Tibial nerve (tissue), 4 donors: ENCODE measurements around the gene RBM33. TPM values are rescaled to one million over a fixed set of nuclear protein-coding genes. Genes with fewer than 3 reads are reported as not detected.

Experiments used
- DNase-seq, 2 donors: peaks; one replicate each; pipeline ENCODE4 v3.0.0-alpha.2; 2019; ENCODE audit warnings: low spot score in 2 of 2
- H3K27ac ChIP-seq, 4 donors: fragments of 200-600 bp; sonication (generic) in 3 of 4; one replicate each; pipeline ENCODE4 v1.5.1; 2017 to 2019; ENCODE audit warnings: mild to moderate bottlenecking in 1 of 4
- H3K27me3 ChIP-seq, 2 donors: fragments of 200-600 bp; sonication (generic) in 1 of 2; one replicate each; pipeline versions ENCODE4 v1.5.1 to v1.6.0; 2017 to 2019
- H3K36me3 ChIP-seq, 3 donors: fragments of 200-600 bp; sonication (generic); one replicate each; pipeline ENCODE4 v1.5.1; 2018 to 2019
- H3K4me1 ChIP-seq, 4 donors: fragments of 200-600 bp; sonication (generic) in 3 of 4; one replicate each; pipeline ENCODE4 v1.5.1; 2017 to 2019
- H3K4me3 ChIP-seq, 4 donors: fragments of 200-600 bp; sonication (generic) in 3 of 4; one replicate each; pipeline ENCODE4 v1.5.1; 2017 to 2019; ENCODE audit warnings: mild to moderate bottlenecking in 1 of 4, moderate library complexity in 1 of 4
- H3K9me3 ChIP-seq, 4 donors: fragments of 200-600 bp; sonication (generic) in 3 of 4; one replicate each; pipeline ENCODE4 v1.5.1; 2017 to 2019
- EP300 ChIP-seq, 2 donors: sonication (generic); formaldehyde crosslinking; IDR thresholded peaks; one replicate each; pipeline ENCODE4 v1.6.1; 2017; ENCODE audit warnings: antibody characterized with exemption in 2 of 2, mild to moderate bottlenecking in 1 of 2
- POLR2A ChIP-seq, 2 donors: fragments of 450-650 bp; IDR thresholded peaks; one replicate each; pipeline ENCODE4 v1.6.1; 2017; ENCODE audit warnings: antibody characterized with exemption in 2 of 2, mild to moderate bottlenecking in 2 of 2, moderate library complexity in 2 of 2
- WGBS, 2 donors: methylation state at CpG; one replicate each; pipeline ENCODE4 v1.1.5; 2018; 5-methylcytosine and 5-hydroxymethylcytosine counted together
- total RNA-seq, 4 donors: library from RNA; depleted of rRNA; stranded (reverse); fragments of >200 nt; gene quantifications; one replicate each; pipeline ENCODE4 v1.1.0, GENCODE V29; 2016
- TF ChIP-seq, protein P1 (sequence below), 5 experiments: fragments of 200-600 bp in 3 of 5; fragments of 450-650 bp in 2 of 5; sonication (generic) in 3 of 5; IDR thresholded peaks; one replicate each; pipeline ENCODE4 v1.5.1; 2016 to 2019; ENCODE audit warnings: antibody characterized with exemption in 5 of 5, mild to moderate bottlenecking in 3 of 5, moderate library complexity in 2 of 5

Gene RBM33
- total RNA-seq, 4 donors from 2014 or later, result 85.0 to 92.4 (median 88.3) TPM

DNA sequence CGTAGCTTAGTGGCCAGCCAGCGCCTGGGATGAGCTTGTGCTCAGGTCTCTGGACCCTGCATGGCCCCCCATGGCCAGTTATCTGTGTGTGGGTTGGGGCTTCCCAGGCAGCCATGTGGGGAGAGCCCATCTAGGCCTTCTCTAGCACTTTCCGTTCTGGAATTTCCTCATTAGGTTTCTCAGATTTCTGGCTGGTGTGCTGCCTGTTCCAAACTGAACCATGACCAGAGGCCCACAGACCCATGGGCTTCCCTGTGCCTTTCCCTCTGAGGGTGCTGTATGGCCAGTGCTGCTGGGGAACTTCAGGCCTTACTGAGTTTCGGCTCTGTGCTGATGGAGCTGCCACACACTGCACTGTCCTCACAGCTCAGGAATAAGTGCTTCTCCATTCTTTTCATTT lies 117.6 kb downstream of the RBM33 start:
- no peaks in the 10 kb centered on the region for H3K27me3 ChIP-seq
- TF ChIP-seq, protein P1, sequence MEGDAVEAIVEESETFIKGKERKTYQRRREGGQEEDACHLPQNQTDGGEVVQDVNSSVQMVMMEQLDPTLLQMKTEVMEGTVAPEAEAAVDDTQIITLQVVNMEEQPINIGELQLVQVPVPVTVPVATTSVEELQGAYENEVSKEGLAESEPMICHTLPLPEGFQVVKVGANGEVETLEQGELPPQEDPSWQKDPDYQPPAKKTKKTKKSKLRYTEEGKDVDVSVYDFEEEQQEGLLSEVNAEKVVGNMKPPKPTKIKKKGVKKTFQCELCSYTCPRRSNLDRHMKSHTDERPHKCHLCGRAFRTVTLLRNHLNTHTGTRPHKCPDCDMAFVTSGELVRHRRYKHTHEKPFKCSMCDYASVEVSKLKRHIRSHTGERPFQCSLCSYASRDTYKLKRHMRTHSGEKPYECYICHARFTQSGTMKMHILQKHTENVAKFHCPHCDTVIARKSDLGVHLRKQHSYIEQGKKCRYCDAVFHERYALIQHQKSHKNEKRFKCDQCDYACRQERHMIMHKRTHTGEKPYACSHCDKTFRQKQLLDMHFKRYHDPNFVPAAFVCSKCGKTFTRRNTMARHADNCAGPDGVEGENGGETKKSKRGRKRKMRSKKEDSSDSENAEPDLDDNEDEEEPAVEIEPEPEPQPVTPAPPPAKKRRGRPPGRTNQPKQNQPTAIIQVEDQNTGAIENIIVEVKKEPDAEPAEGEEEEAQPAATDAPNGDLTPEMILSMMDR (IDR thresholded peaks at IDR 0.05), result no peak
- peak overlapping the region in 1 of 4 donors; percentile 14 for H3K27ac ChIP-seq

DNA sequence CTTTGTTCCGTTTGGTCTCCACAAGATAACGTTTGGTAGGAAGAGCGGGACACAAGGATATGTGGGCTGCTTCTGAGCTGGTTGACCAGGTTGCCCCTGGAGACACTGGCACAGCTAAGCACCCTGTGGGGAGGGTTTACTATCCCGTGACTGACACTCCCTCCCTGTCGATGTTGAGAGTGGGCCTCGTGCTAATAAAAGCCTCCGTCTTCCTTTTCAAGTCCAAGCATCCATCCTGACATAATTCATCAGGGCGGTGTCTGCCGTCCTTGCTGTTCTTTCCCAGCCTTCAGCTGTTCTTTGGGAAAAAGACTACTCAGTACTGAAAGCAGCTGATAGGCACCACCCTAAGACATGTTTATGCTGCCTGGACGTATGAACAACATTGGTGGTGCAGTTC lies 118.2 kb downstream of the RBM33 start:
- 71 to 81% methylated on average over 10 of the region's 10 CpGs for WGBS, 2 donors
- DNase-seq, result no peak
- H3K4me3 ChIP-seq, result no peak overlapping the region
- H3K9me3 ChIP-seq, result no peaks in the 10 kb centered on the region
- no peak overlapping the region for H3K27ac ChIP-seq
- TF ChIP-seq EP300 (IDR thresholded peaks at IDR 0.05) (no peak), POLR2A (IDR thresholded peaks at IDR 0.05) (no peak)
- TF ChIP-seq, protein P1 (IDR thresholded peaks at IDR 0.05), result no peak
- H3K4me1 ChIP-seq, result peaks cover 0 to 48% (median 6%) of the 10 kb centered on the region in 4 donors
- no peaks in the 10 kb centered on the region for H3K27me3 ChIP-seq
- H3K36me3 ChIP-seq, result peaks cover 0 to 63% (median 20%) of the 10 kb centered on the region in 3 donors

More for the DNA sequence above, 117.6 kb downstream of the RBM33 start:
- DNase-seq, result no peak
- Histone ChIP-seq H3K4me3 (no peak overlapping the region), H3K4me1 (peaks cover 0 to 47% (median 6%) of the 10 kb centered on the region in 4 donors), H3K9me3 (no peaks in the 10 kb centered on the region), H3K36me3 (peaks cover 0 to 60% (median 20%) of the 10 kb centered on the region in 3 donors)
- WGBS, 2 donors, result 80 to 85% methylated on average over 4 of the region's 4 CpGs

DNA sequence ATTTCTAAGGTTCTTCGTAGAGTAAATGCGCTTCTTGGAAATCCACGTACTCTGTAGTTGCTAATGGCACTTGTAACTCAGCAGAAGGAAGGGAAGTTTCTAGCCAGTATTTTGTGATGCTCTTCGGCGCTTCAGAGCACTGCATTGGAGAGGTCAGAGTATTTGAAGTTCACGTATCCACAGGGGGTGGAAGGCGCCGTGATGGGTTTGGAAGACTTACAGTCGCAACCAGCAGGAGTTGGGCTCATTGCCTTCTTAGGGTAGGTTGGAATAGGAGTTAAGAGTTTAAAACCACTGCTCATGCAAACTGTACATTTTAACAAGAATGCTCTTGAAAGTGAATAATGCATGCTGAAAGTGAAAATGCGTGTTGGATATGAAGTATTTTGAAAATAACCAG lies 118.7 kb downstream of the RBM33 start:
- DNase-seq, result no peak
- WGBS, 2 donors, result 90 to 95% methylated on average over 10 of the region's 10 CpGs
- Histone ChIP-seq H3K27ac (no peak overlapping the region), H3K27me3 (no peaks in the 10 kb centered on the region), H3K36me3 (peaks cover 0 to 67% (median 20%) of the 10 kb centered on the region in 3 donors), H3K4me1 (peaks cover 0 to 53% (median 6%) of the 10 kb centered on the region in 4 donors), H3K9me3 (no peaks in the 10 kb centered on the region), H3K4me3 (no peak overlapping the region)
- TF ChIP-seq, protein P1 (IDR thresholded peaks at IDR 0.05), result no peak
- TF ChIP-seq POLR2A (IDR thresholded peaks at IDR 0.05) (no peak), EP300 (IDR thresholded peaks at IDR 0.05) (no peak)

DNA sequence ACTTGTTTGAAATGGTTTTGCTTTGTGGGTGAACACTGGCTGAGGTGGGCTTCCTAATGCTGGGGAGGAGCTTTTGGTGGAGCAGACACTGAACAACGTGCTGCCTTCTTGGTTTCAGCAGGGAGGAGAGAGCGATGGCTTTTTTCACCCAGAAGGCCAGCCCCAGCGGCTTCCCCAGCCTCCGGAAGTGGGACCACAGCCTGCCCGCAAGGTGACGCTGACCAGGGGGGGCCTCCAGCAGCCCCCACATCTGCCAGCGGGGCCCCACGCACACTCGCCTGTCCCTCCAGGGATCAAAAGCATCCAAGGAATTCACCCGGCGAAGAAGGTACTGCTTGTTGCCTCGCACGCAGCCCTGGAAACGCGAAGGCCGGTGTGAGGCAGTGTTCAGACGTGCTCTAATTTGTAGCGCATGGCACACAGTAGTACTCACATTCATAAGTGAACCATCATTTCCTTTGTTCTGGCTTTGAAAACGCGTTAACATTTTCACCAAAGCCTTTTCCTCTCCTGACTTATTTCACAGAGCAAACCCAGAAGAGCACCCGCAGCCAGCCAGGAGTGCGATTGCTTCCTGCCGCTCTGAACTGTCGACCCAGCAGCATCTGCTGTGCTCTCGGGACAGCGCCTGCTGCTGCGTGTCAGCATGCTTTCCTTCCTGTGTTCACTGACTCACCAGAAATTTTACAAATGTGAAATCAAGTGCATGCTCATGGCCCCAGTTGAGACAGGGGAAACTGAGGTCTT lies 119.4 kb downstream of the RBM33 start:
- Histone ChIP-seq H3K27me3 (no peaks in the 10 kb centered on the region), H3K4me1 (peaks cover 0 to 60% (median 6%) of the 10 kb centered on the region in 4 donors), H3K9me3 (no peaks in the 10 kb centered on the region), H3K4me3 (no peak overlapping the region), H3K27ac (peak overlapping the region in 3 of 4 donors; percentile 29 to 50 (median 40)), H3K36me3 (peaks cover 0 to 60% (median 20%) of the 10 kb centered on the region in 3 donors)
- no peak for DNase-seq
- TF ChIP-seq EP300 (IDR thresholded peaks at IDR 0.05) (no peak), POLR2A (IDR thresholded peaks at IDR 0.05) (no peak)
- TF ChIP-seq, protein P1 (IDR thresholded peaks at IDR 0.05), result no peak
- WGBS, 2 donors, result 53 to 68% methylated on average over 27 of the region's 27 CpGs

DNA sequence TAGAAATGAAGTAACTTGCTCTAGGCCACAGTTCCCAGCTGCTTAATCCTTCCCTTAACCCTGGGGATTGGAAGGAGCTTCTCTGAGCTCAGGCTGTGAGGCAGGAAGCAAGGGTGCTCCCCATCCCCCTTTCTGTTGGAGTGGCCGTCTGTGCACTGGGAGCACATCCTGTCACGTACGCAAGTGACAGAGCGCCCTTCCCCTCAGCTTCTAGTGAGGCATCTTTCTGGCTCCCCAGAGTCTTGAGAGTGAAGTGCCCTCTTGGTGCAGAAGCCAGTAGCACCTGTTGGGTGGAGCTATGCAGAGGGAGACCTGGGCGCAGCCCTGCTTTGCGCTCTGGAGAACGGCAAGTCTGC lies 120.0 kb downstream of the RBM33 start:
- TF ChIP-seq EP300 (IDR thresholded peaks at IDR 0.05) (no peak), POLR2A (IDR thresholded peaks at IDR 0.05) (no peak)
- TF ChIP-seq, protein P1 (IDR thresholded peaks at IDR 0.05), result no peak
- no peaks in the 10 kb centered on the region for H3K9me3 ChIP-seq
- 74 to 91% methylated on average over 7 of the region's 7 CpGs for WGBS, 2 donors
- H3K27ac ChIP-seq, result peak overlapping the region in 2 of 4 donors; percentile 40 to 50
- H3K4me3 ChIP-seq, result no peak overlapping the region
- H3K27me3 ChIP-seq, result no peaks in the 10 kb centered on the region
- no peak for DNase-seq
- H3K36me3 ChIP-seq, result peaks cover 0 to 64% (median 20%) of the 10 kb centered on the region in 3 donors
- peaks cover 0 to 66% (median 6%) of the 10 kb centered on the region in 4 donors for H3K4me1 ChIP-seq
